ENCODE measurements around the gene ACP7.
"Not testable (repeated sequence)": the region's sequence is repeated elsewhere in the genome, so short reads cannot be mapped to it uniquely, and the experiment has no call there.

ACP7 gene

DNA sequence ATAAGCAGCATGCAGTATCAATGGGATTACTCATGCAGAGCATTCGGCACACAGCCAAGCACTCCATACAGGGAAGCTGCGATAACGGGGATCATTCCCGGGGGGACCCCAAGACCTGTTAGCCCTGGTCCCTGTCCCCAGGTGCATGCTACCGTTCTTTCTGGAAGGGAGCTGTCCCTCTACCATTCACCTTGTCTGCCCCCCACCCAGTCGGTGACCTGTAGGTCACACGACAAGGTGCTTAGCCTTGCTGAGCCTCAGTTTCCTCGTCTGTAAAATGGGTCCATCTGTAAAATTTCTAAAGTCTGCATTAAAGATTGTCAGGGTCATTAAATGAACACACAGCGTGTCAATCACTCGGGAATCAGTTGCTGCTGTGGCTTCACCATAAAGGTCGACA lies 6.8 kb upstream of the ACP7 start:
- DNase-seq (ENCODE audit: low read depth in 2 of 2) = no peak

DNA sequence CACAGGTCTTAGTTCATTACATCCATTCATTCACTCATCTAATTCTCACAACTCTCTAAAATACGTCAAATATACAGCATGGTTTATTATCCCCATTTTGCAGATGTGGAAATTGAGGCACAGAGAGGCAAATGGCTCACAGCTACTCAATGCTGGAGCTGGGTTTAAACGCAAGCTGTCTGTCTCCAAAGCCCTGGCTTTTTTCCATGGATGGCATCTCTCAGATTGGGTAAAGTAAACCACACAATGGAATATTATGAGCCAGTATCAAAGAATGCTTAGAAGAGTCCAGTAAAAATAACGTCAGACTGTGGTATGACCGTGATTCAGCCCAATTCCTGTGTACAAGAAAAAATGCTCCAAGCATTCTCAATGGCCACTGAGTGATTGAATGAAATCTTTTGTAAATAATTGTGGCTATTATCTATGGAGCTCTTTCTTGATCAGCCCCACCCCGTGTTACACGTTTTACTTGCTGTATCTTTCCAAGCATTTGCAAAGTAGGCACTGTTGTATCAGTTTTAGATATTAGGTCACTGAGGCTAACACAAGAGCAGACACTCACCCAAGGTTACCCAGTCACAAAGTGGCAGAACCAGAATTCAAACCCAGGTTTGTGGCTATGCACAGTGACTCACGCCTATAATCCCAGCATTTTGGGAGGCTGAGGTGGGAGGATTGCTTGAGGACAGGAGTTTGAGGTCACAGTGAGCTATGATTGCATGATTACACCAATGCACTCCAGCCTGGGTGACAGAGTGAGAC lies 5.5 kb upstream of the ACP7 start:
- no peak for DNase-seq (ENCODE audit: low read depth in 2 of 2)

DNA sequence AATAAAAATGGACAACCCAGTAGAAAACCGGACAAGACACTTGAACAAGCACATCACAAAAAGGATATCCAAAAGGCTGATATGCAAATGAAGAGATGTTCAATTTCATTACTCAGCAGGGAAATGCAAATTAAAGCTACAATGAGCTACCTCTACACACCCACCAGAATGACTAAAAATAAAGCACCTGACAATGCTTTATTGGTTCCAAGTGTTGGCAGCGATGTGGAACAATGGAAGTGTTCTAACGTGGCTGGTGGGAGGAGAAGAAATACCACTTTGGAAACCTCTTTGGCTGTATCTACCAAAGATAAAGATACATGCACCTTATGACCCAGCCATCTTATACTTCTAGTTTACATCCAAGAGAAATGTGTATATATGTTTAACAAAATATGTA lies 3.7 kb upstream of the ACP7 start:
- no peak for DNase-seq (ENCODE audit: low read depth in 2 of 2)

DNA sequence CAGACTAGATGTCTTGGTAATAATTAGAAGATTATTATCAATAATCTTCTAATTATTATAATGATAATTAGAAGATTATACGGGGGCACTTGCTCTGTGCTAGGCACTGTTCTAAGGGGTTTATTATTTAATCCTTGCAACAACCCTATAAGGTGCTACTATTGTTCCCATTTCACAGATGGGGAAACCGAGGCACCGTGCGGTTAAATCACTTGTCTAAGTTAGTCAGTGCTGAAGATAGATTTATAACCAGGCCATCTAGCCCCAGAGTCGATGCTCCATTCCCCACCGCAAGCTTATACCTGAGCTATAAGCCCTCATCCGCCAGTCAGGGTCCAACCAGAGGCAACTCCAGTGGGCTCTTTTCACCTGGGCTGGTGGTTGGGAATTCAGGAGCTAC lies 2.0 kb upstream of the ACP7 start:
- no peak for DNase-seq (ENCODE audit: low read depth in 2 of 2)

DNA sequence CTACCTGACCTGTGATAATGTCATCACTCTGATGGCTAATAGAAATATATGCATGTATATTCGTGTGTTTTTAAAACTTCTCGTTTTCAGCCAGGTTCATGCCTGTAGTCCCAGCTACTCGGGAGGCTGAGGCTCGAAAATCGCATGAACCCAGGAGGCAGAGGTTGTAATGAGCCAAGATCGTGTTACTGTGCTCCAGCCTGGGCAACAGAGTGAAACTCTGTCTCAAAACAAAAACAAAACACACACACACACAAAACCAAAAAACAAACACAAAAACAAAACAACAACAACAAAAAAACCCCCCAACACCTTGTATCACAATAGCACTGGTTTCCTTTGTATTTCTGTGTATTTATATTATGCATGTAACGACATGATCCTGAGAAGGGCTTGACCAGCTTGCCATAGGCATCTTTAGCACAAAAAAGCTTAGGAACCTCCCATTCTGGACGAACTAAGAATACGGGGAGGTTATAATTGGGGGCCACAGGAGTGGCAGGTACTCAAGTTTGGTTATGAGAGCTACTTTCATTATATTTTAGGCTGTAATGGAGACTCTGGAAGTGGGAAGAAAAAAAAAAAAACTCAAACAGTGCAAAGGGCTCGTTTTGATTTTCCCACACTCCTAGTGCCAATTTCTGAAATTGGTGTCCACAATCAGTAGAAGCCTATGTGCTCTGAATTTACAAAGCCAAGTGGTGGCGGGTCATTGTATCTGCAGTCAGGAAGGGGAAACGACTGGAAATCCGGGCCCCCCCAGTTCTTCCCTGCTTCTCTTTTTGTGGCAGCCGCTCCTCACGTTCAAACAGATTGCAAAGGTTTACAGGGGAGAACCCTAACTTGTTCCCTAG lies 1.2 kb upstream of the ACP7 start:
- DNase-seq (ENCODE audit: low read depth in 2 of 2) = no peak

DNA sequence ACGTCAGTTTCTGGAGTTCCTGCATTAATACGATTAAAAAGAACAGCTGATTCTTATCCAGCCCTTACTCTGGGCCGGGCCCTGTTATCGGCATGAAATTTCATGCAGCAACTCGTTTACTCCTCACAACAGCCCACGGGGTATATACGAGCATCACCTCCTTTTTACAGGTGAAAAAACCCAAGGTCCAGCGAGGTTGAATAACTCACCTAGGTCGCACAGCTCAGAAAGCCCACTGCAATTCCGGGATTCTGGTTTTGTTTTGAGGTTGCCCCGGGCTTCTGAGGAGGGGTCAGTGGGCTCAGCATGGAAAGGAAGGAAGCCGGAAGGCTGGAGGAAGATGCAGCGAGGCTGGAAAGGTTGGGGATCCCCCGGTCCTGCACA lies 577 bp upstream of the ACP7 start:
- no peak for DNase-seq (ENCODE audit: low read depth in 2 of 2)

DNA sequence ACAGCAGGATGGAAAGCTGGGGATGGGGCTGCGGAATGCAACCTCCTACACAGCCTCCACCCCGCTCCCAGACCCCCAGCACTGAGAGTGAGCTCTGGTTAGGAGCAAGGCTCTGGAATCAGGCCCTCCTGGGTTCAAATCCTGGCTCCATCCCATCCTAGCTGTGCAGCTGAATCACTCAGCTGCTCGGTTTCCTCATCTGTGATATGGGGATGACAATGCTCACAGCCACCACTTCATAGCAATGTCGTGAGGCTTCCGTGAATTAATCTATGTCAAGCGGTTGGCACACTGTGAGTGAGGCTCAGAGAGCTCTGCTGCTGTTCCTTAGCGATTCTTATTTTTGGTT lies 538 bp downstream of the ACP7 start:
- DNase-seq (ENCODE audit: low read depth in 2 of 2) = no peak

DNA sequence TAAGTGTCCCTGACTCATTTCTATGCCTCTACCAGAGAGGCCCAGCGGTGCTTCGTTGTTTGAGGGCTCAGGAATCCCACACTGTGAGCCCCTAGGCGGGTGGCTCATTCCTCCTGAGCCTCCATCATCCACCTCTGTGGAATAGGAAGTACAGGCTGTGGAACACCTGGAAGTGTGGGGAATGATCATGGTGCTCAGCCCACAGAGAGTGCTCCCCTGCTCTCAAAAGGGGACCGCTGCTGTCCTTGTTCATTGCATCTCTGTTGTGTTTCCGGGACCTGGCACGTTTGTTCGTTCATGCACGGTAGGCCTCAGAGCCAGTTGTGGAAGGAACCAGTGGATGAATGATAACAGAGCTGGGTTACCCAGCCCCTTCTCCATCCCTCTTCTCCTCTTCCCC lies 1.2 kb downstream of the ACP7 start:
- no peak for DNase-seq (ENCODE audit: low read depth in 2 of 2)

DNA sequence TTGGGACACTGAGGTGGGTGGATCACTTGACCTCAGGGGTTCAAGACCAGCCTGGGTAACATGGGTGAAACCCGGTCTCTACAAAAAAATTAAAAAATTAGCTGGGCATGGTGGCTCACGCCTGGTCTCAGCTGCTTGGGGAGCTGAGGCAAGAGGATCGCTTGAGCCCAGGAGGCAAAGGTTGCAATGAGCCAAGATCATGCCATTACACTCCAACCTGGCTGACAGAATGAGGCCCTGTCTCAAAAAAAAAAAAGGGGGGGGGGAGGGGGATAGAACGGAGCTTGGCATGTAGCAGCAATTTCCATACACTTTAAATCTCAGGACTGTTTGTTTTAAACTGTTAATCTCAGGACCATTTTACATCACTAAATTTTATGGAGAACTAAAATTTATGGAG lies 2.2 kb downstream of the ACP7 start:
- DNase-seq (ENCODE audit: low read depth in 2 of 2) = no peak

DNA sequence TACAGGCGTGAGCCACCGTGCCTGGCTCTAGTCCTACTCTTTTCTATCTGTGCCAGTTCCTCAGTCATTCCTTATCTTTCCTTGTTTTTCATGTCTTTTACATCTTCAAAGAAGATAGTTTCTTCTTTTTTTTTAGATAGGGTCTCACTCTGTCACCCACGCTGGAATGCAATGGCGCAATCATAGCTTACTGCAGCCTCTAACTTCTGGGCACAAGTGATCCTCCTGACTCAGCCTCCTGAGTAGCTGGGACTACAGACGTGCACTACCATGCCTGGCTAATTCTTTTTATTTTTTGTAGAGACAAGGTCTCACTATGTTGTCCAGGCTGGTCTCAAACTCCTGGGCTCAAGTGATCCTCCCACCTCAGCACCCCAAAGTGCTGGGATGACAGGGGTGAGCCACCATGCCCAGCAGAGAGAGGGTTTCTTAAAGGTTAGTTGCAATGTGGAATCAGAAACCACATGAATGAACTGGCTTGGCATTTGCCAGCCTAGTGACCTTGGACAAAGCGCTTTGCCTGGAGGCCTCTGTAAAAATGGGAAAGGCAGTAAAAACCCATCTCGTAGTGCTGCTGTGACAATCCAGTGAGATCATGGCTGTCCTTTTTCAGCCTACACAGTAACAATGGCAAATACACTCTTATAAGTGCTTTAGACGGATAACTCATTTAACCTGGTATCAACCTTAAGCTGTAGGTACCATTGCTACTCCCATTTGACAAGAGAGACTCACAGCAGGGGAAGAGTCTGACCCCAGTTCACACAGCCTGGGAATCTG lies 3.9 kb downstream of the ACP7 start:
- DNase-seq (ENCODE audit: low read depth in 2 of 2) = no peak

DNA sequence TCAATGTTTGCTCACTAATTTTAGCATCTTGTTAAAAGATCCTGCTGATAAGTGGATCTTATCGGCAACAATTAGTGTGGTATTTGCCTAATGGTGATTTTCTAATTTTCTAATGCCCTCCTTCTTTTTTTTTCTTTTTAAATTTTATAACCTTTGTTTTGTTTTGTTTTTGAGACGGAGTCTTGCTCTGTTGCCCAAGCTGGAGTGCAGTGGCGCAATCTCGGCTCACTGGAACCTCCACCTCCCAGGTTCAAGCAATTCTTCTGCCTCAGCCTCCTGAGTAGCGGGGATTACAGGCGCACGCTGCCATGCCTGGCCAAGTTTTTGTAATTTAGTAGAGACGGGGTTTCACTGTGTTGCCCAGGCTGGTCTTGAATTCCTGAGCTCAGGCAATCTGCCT lies 5.8 kb downstream of the ACP7 start:
- DNase-seq (ENCODE audit: low read depth in 2 of 2) = not testable (repeated sequence)

DNA sequence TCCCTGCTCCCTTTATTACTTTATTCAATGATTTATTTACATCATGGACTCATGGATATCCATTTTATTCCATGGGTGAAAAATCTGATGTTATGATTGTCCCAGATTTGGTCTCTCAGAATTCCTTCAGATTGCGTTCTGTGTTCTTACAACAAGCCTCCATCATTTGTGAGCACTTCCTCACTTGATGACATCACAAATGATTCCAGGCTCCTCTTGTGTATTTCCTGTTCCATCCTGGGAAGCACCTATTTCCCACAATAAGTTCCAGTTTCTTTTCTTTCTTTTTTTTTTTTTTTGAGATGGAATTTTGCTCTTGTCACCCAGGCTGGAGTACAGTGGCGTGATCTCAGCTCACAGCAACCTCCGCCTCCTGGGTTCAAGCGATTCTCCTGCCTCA lies 6.7 kb downstream of the ACP7 start:
- no peak for DNase-seq (ENCODE audit: low read depth in 2 of 2)

DNA sequence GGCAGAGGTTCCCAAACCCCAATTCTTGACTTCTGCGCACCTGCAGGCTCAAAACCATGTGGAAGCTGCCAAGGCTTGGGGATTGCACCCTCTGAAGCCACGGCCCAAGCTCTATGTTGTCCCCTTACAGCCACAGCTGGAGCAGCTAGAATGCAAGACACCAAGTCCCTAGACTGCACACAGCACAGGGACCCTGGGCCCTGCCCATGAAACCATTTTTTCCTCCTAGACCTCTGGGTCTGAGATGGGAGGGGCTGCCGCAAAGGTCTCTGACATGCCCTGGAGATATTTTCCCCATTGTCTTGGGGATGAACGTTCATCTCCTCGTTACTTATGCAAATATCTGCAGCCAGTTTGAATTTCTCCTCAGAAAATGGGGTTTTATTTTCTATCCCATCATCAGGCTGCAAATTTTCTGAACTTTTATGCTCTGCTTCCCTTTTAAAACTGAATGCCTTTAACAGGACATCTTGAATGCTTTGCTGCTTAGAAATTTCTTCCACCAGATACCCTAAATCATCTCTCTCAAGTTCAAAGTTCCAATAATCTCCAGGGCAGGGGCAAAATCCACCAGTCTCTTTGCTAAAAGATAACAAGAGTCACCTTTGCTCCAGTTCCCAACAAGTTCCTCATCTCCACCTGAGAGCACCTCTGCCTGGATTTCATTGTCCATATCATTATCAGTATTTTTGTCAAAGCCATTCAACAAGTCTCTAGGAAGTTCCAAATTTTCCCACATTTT lies 11.8 kb downstream of the ACP7 start:
- not testable (repeated sequence) for DNase-seq (ENCODE audit: low read depth in 2 of 2)

DNA sequence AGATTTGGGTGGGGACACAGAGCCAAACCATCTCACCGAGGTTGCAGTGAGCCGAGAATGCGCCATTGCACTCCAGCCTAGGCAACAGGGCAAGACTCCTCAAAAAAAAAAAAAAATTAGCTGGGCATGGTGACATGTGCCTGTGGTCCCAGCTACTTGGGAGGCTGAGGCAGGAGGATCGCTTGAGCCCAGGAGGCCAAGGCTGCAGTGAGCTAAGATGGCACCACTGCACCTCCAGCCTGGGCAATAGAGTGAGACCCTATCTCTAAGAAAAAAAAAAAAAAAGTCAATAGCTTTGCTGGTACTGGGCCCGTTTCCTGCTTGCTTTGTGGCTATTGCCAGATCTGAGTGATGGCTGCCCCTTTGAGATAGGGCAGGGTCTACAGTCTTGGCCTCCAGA lies 13.1 kb downstream of the ACP7 start:
- no peak for DNase-seq (ENCODE audit: low read depth in 2 of 2)

DNA sequence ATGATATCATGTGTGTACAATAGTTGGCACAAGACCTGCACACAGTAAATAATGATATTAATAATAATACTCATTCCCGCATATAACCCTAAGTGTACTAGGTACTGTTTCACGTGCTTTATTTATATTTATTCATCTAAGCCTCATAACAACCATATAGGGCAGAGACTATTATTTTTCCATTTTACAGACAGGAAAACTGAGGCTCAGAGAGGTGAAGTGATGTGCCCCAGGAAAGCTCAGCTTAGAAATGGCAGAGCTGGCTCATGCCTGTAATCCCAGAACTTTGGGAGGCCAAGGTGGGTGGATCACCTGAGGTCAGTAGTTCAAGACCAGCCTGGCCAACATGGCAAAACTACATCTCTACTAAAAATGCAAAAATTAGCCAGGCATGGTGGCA lies 13.6 kb downstream of the ACP7 start:
- DNase-seq (ENCODE audit: low read depth in 2 of 2) = no peak

DNA sequence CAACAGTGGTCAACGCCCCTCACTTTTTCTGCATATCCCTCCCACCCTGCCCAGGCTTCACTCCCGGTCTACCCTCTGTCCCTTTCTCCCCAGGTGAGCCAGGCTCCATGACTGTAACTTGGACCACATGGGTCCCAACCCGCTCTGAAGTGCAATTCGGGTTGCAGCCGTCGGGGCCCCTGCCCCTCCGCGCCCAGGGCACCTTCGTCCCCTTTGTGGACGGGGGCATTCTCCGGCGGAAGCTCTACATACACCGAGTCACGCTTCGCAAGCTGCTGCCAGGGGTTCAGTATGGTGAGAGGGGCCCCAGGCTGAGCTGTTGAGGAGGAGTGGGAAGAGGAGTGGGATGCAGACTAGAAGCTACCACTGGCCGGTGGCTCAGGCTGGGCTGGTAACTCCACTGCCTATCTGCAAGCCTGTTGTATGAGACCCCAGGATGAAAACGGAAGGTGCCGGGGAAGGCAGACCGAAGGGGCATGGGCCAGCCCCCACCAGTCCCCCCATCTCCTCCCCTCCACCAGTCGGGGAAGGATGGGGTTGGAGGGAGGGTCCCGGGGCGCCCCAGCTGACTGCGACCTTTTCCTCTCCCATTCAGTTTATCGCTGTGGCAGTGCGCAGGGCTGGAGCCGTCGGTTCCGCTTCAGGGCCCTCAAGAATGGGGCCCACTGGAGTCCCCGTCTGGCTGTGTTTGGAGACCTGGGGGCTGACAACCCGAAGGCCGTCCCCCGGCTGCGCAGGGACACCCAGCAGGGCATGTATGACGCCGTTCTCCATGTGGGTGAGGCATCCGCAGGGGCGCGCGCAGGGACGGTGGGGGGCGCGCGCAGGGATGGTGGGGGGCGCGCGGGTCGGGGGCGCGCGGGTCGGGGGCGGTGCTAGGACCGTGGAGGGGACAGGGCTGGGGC lies 14.4 kb downstream of the ACP7 start:
- no peak for DNase-seq (ENCODE audit: low read depth in 2 of 2)

DNA sequence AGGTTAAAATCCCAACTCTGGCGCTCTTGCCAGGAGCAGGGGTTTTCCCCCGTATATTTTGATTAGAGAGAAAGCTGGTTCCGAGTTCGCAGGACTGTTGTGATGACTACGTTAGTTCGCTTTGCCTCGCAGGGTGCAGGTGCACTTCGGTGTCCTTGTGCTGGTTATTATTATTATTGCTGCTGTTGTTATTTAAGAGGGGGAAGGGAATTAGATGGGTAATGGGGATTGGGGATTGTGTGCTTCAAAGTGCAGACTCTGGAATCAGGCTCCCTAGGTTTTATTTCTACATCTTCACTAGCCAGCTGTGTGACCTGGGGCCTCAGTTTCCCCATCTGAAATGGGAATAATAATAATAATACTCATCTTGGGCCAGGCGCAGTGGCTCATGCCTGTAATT lies 15.2 kb downstream of the ACP7 start:
- no peak for DNase-seq (ENCODE audit: low read depth in 2 of 2)

DNA sequence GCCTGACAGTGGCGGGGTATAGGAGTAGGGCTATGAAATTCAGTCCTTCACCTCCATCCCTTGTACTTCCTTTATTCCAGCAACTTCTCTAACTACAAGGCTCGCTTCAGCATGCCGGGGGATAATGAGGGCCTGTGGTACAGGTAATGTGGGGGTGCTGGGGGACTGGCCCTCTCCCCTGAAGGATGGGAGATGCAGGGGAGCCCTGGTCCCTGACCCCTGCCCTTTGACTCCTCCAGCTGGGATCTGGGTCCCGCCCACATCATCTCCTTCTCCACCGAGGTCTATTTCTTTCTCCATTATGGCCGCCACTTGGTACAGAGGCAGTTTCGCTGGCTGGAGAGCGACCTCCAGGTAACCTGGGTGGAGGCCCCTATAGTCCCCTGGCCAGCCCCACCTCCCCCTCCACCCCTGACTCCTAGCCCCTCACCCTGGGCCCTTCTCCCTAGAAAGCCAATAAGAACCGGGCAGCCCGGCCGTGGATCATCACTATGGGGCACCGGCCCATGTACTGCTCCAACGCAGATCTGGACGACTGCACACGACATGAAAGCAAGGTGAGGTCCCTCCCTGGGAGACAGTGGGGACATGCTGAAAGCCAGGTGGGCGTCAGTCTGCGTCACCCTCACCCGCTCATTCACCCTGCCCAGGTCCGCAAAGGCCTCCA lies 16.5 kb downstream of the ACP7 start:
- DNase-seq (ENCODE audit: low read depth in 2 of 2) = no peak

DNA sequence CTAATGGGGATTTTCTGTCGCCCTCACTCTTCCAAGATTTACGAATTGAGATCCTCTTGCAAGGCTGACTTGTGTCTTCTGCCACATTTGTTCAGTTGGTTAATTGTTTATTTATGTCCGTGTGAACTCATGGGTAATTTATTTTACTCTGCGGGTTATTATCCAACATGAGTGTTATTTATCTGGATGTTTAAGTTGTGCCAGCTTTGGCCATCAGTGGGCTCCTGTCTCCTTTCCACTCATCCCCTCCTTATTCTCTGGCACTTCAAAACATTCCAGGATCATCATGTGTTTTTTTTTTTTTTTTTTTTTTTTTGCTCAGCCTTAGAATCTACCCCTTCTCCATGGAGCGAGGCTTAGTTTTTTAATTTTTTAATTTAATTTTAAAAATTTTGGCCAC lies 19.0 kb downstream of the ACP7 start:
- DNase-seq (ENCODE audit: low read depth in 2 of 2) = no peak

DNA sequence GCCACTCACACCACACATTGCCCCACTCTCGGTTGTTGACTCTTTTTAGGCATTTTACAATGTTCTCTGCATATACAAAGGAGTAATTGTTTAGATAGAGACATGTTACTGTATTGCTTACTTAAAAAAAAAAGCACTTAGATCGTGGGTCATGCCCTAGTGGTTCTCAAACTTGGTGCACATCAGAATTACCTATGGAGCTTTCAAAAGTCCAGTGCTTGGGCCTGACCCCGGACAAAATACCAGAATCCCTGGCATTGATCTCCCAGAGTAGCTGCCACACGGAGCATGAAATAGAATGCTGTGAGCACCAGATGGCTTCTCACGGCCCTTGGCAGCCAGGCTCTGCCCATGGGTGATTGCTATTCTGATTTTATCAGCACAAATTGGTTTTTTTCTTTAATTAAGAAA lies 20.0 kb downstream of the ACP7 start:
- DNase-seq (ENCODE audit: low read depth in 2 of 2) = no peak

Measured in stimulated activated CD8-positive, alpha-beta memory T cell treated with anti-CD3 and anti-CD28 coated beads, Interleukin-7, amount 100 ng/mL, for 1 hour (primary cell).